ENCODE results near the gene SLC22A3. TPM values are rescaled to one million over a fixed set of nuclear protein-coding genes. Genes with fewer than 3 reads are reported as not detected.

The SLC22A3 gene
- total and polyA plus RNA-seq, 2 experiments from 2014 or later, result 34.9 to 40.3 TPM

GRCh38 chr6:160456214-160456546 is 108.0 kb downstream of the SLC22A3 start:
- no peaks in the 10 kb centered on the region for H4K20me1 ChIP-seq (ENCODE audit: insufficient read depth, poor library complexity, severe bottlenecking)
- peak overlapping the region; percentile 6 for H3K27ac ChIP-seq
- no peak overlapping the region for H2AFZ ChIP-seq
- no peaks in the 10 kb centered on the region for H3K36me3 ChIP-seq (replicated peaks; ENCODE audit: insufficient read depth, low read depth)
- peaks cover 10% of the 10 kb centered on the region for H3K4me1 ChIP-seq (ENCODE audit: insufficient read depth)
- no peaks in the 10 kb centered on the region for H3K9me3 ChIP-seq (ENCODE audit: low read depth)
- DNase-seq (ENCODE audit: low spot score), result no peak
- TF ChIP-seq EZH2 (IDR thresholded peaks at IDR 0.05; ENCODE audit: borderline replicate concordance) (no peak), CTCF (IDR thresholded peaks at IDR 0.05; ENCODE audit: poor library complexity) (no peak), EZH2phosphoT487 (IDR thresholded peaks at IDR 0.05; ENCODE audit: low read depth, severe bottlenecking, unreplicated experiment) (no peak)
- 47% methylated on average over 3 of the region's 3 CpGs for WGBS (ENCODE audit: low lambda C conversion rate, missing lambda C conversion rate)
- no peaks in the 10 kb centered on the region for H3K79me2 ChIP-seq
- H3K4me2 ChIP-seq, result peak overlapping the region; percentile 74
- no peak overlapping the region for H3K4me3 ChIP-seq
- H3K27me3 ChIP-seq, result no peaks in the 10 kb centered on the region
- no peaks in the 10 kb centered on the region for H3K9me2 ChIP-seq (replicated peaks; ENCODE audit: insufficient read depth)

- Histone ChIP-seq H3K27me3 (no peaks in the 10 kb centered on the region), H3K9me3 (ENCODE audit: low read depth) (no peaks in the 10 kb centered on the region), H3K79me2 (no peaks in the 10 kb centered on the region), H3K27ac (no peak overlapping the region), H3K4me2 (no peak overlapping the region), H2AFZ (no peak overlapping the region), H4K20me1 (ENCODE audit: insufficient read depth, poor library complexity, severe bottlenecking) (no peaks in the 10 kb centered on the region), H3K9me2 (replicated peaks; ENCODE audit: insufficient read depth) (no peaks in the 10 kb centered on the region), H3K36me3 (replicated peaks; ENCODE audit: insufficient read depth, low read depth) (no peaks in the 10 kb centered on the region), H3K4me1 (ENCODE audit: insufficient read depth) (peaks cover 10% of the 10 kb centered on the region), H3K4me3 (no peak overlapping the region)
- DNase-seq (ENCODE audit: low spot score), result no peak
- 66% methylated on average over 4 of the region's 4 CpGs for WGBS (ENCODE audit: low lambda C conversion rate, missing lambda C conversion rate)
- TF ChIP-seq EZH2phosphoT487 (IDR thresholded peaks at IDR 0.05; ENCODE audit: low read depth, severe bottlenecking, unreplicated experiment) (no peak), CTCF (IDR thresholded peaks at IDR 0.05; ENCODE audit: poor library complexity) (no peak), EZH2 (IDR thresholded peaks at IDR 0.05; ENCODE audit: borderline replicate concordance) (no peak)
These were observed 109.6 kb downstream of the SLC22A3 start for GRCh38 chr6:160457823-160458222.

- no peaks in the 10 kb centered on the region for H3K36me3 ChIP-seq (replicated peaks; ENCODE audit: insufficient read depth, low read depth)
- TF ChIP-seq EZH2 (IDR thresholded peaks at IDR 0.05; ENCODE audit: borderline replicate concordance), result no peak
- TF ChIP-seq CTCF (IDR thresholded peaks at IDR 0.05; ENCODE audit: poor library complexity), result no peak
- TF ChIP-seq EZH2phosphoT487 (IDR thresholded peaks at IDR 0.05; ENCODE audit: low read depth, severe bottlenecking, unreplicated experiment), result no peak
- no peak for DNase-seq (ENCODE audit: low spot score)
These were observed 113.5 kb downstream of the SLC22A3 start for GRCh38 chr6:160461641-160462040.

GRCh38 chr6:160462116-160462515 is 113.9 kb downstream of the SLC22A3 start:
- DNase-seq (ENCODE audit: low spot score), result no peak
- Histone ChIP-seq H3K9me3 (ENCODE audit: low read depth) (no peaks in the 10 kb centered on the region), H3K4me3 (no peak overlapping the region)

More at GRCh38 chr6:160461641-160462040, 113.5 kb downstream of the SLC22A3 start:
- WGBS (ENCODE audit: low lambda C conversion rate, missing lambda C conversion rate), result 82% methylated on average over 3 of the region's 3 CpGs
- no peaks in the 10 kb centered on the region for H3K27me3 ChIP-seq
- no peak overlapping the region for H3K4me2 ChIP-seq
- H3K27ac ChIP-seq, result no peak overlapping the region
- no peak overlapping the region for H3K4me3 ChIP-seq
- H4K20me1 ChIP-seq (ENCODE audit: insufficient read depth, poor library complexity, severe bottlenecking), result no peaks in the 10 kb centered on the region
- H3K79me2 ChIP-seq, result no peaks in the 10 kb centered on the region
- H2AFZ ChIP-seq, result no peak overlapping the region
- H3K4me1 ChIP-seq (ENCODE audit: insufficient read depth), result no peaks in the 10 kb centered on the region
- no peaks in the 10 kb centered on the region for H3K9me3 ChIP-seq (ENCODE audit: low read depth)
- H3K9me2 ChIP-seq (replicated peaks; ENCODE audit: insufficient read depth), result no peaks in the 10 kb centered on the region

More at GRCh38 chr6:160462116-160462515, 113.9 kb downstream of the SLC22A3 start:
- Histone ChIP-seq H3K79me2 (no peaks in the 10 kb centered on the region), H3K36me3 (replicated peaks; ENCODE audit: insufficient read depth, low read depth) (no peaks in the 10 kb centered on the region), H3K4me2 (no peak overlapping the region), H3K4me1 (ENCODE audit: insufficient read depth) (no peaks in the 10 kb centered on the region), H3K9me2 (replicated peaks; ENCODE audit: insufficient read depth) (no peaks in the 10 kb centered on the region), H4K20me1 (ENCODE audit: insufficient read depth, poor library complexity, severe bottlenecking) (no peaks in the 10 kb centered on the region), H3K27ac (no peak overlapping the region), H3K27me3 (no peaks in the 10 kb centered on the region), H2AFZ (no peak overlapping the region)
- TF ChIP-seq EZH2phosphoT487 (IDR thresholded peaks at IDR 0.05; ENCODE audit: low read depth, severe bottlenecking, unreplicated experiment) (no peak), CTCF (IDR thresholded peaks at IDR 0.05; ENCODE audit: poor library complexity) (no peak), EZH2 (IDR thresholded peaks at IDR 0.05; ENCODE audit: borderline replicate concordance) (no peak)

Measured in hepatocyte (in vitro differentiated cells).